Gastroesophageal sphincter (tissue), 4 donors: Measurements from ENCODE around the gene NDRG3. TPM values are rescaled to one million over a fixed set of nuclear protein-coding genes. Genes with fewer than 3 reads are reported as not detected.
A peak's percentile ranks its signal among the peaks of the same experiment; 100 is the strongest.

Source experiments
- ATAC-seq: fragments of 150-250 bp; one replicate; pipeline ENCODE4 v1.9.1; 2016; ENCODE audit warnings: mild to moderate bottlenecking, moderate library complexity
- H3K27ac ChIP-seq, 4 donors: fragments of 200-600 bp; sonication (generic) in 3 of 4; 1 replicate in 3 of 4; 2 replicates in 1 of 4; pipeline ENCODE4 v1.5.1; 2016 to 2019
- H3K27me3 ChIP-seq: fragments of 200-600 bp; sonication (generic); one replicate; pipeline ENCODE4 v1.5.1; 2019
- H3K36me3 ChIP-seq, 2 donors: fragments of 200-600 bp; sonication (generic); one replicate each; pipeline ENCODE4 v1.5.1; 2019; ENCODE audit warnings: control low read depth in 1 of 2
- H3K4me1 ChIP-seq, 3 donors: fragments of 200-600 bp; sonication (generic); 1 replicate in 2 of 3; 2 replicates in 1 of 3; pipeline ENCODE4 v1.5.1; 2016 to 2019; ENCODE audit warnings: control low read depth in 2 of 3
- H3K4me3 ChIP-seq, 2 donors: fragments of 200-600 bp; sonication (generic); one replicate each; pipeline ENCODE4 v1.5.1; 2019; ENCODE audit warnings: mild to moderate bottlenecking in 1 of 2, moderate library complexity in 1 of 2
- H3K9me3 ChIP-seq, 3 donors: fragments of 200-600 bp; sonication (generic); one replicate each; pipeline ENCODE4 v1.5.1; 2017 to 2019; ENCODE audit warnings: control low read depth in 2 of 3
- CTCF ChIP-seq, 4 experiments: fragments of 200-600 bp in 2 of 4; fragments of 450-650 bp in 2 of 4; sonication (generic) in 1 of 4; IDR thresholded peaks; one replicate each; pipeline ENCODE4 v1.5.1; 2017 to 2019; ENCODE audit warnings: antibody characterized with exemption in 4 of 4, mild to moderate bottlenecking in 2 of 4, moderate library complexity in 2 of 4
- EP300 ChIP-seq: sonication (generic); formaldehyde crosslinking; IDR thresholded peaks from one replicate; pipeline ENCODE4 v1.6.1; 2017; ENCODE audit warnings: antibody characterized with exemption, mild to moderate bottlenecking
- POLR2A ChIP-seq, 2 donors: fragments of 450-650 bp; IDR thresholded peaks; one replicate each; pipeline ENCODE4 v1.6.1; 2017; ENCODE audit warnings: antibody characterized with exemption in 2 of 2, mild to moderate bottlenecking in 2 of 2, moderate library complexity in 1 of 2
- POLR2AphosphoS5 ChIP-seq: sonication (generic); formaldehyde crosslinking; IDR thresholded peaks from one replicate; pipeline ENCODE4 v1.6.1; 2017; ENCODE audit warnings: antibody characterized with exemption
- WGBS, 2 donors: methylation state at CpG; one replicate each; pipeline ENCODE4 v1.1.5; 2018; ENCODE audit warnings: low coverage in 1 of 2; 5-methylcytosine and 5-hydroxymethylcytosine counted together
- total RNA-seq, 4 donors: library from RNA; depleted of rRNA; stranded (reverse); fragments of >200 nt; gene quantifications; one replicate each; pipeline ENCODE4 v1.1.0, GENCODE V29; 2016

The NDRG3 gene
- total RNA-seq, 4 donors from 2014 or later, result 13.3 to 37.1 (median 26.0) TPM

GRCh38 chr20:36784116-36784515 lies 38.2 kb upstream of the NDRG3 start:
- ATAC-seq, result no peak

GRCh38 chr20:36779656-36780025 lies 33.8 kb upstream of the NDRG3 start:
- no peak for TF ChIP-seq CTCF (IDR thresholded peaks at IDR 0.05)
- no peak for TF ChIP-seq POLR2AphosphoS5
- TF ChIP-seq POLR2A (IDR thresholded peaks at IDR 0.05), result no peak
- no peak for TF ChIP-seq EP300
- peaks cover 0 to 34% (median 2%) of the 10 kb centered on the region in 3 donors for H3K4me1 ChIP-seq
- H3K9me3 ChIP-seq, result no peaks in the 10 kb centered on the region
- no peak overlapping the region for H3K4me3 ChIP-seq
- H3K27ac ChIP-seq, result no peak overlapping the region
- H3K36me3 ChIP-seq, result peaks cover 0 to 33% of the 10 kb centered on the region in 2 donors
- ATAC-seq, result no peak
- H3K27me3 ChIP-seq, result no peaks in the 10 kb centered on the region
- WGBS, 2 donors, result 70 to 75% methylated on average over 5 to 6 of the region's 6 CpGs

More at GRCh38 chr20:36784116-36784515, 38.2 kb upstream of the NDRG3 start:
- 92 to 100% methylated on average over 1 to 2 of the region's 7 CpGs for WGBS, 2 donors
- H3K36me3 ChIP-seq, result peaks cover 0 to 73% of the 10 kb centered on the region in 2 donors
- H3K4me1 ChIP-seq, result peaks cover 0 to 29% (median 0%) of the 10 kb centered on the region in 3 donors
- H3K9me3 ChIP-seq, result no peaks in the 10 kb centered on the region
- H3K4me3 ChIP-seq, result no peak overlapping the region
- TF ChIP-seq POLR2A (IDR thresholded peaks at IDR 0.05) (no peak), CTCF (IDR thresholded peaks at IDR 0.05) (no peak), EP300 (no peak), POLR2AphosphoS5 (no peak)
- H3K27me3 ChIP-seq, result no peaks in the 10 kb centered on the region
- peak overlapping the region in 3 of 4 donors; percentile 67 to 75 (median 68) for H3K27ac ChIP-seq

- Histone ChIP-seq H3K9me3 (no peaks in the 10 kb centered on the region), H3K27me3 (no peaks in the 10 kb centered on the region), H3K27ac (peak overlapping the region in 1 of 4 donors; percentile 17), H3K4me1 (peaks cover 0 to 34% (median 6%) of the 10 kb centered on the region in 3 donors), H3K36me3 (peaks cover 0 to 27% of the 10 kb centered on the region in 2 donors), H3K4me3 (no peak overlapping the region)
- WGBS, 2 donors, result 60 to 90% methylated on average over 1 to 2 of the region's 3 CpGs
- no peak for TF ChIP-seq POLR2AphosphoS5
- TF ChIP-seq CTCF (IDR thresholded peaks at IDR 0.05), result no peak
- no peak for TF ChIP-seq POLR2A (IDR thresholded peaks at IDR 0.05)
- no peak for TF ChIP-seq EP300
- no peak for ATAC-seq
These were observed 33.2 kb upstream of the NDRG3 start for GRCh38 chr20:36778831-36779655.

- 17 to 25% methylated on average over 1 of the region's 3 CpGs for WGBS, 2 donors
- Histone ChIP-seq H3K9me3 (no peaks in the 10 kb centered on the region), H3K36me3 (peaks cover 0 to 14% of the 10 kb centered on the region in 2 donors), H3K4me3 (no peak overlapping the region), H3K4me1 (peaks cover 0 to 35% (median 12%) of the 10 kb centered on the region in 3 donors), H3K27ac (peak overlapping the region in 1 of 4 donors; percentile 37), H3K27me3 (no peaks in the 10 kb centered on the region)
- ATAC-seq, result no peak
- no peak for TF ChIP-seq CTCF (IDR thresholded peaks at IDR 0.05)
- TF ChIP-seq EP300, result no peak
- TF ChIP-seq POLR2A (IDR thresholded peaks at IDR 0.05), result no peak
- no peak for TF ChIP-seq POLR2AphosphoS5
These were observed 31.7 kb upstream of the NDRG3 start for GRCh38 chr20:36777576-36777975.

GRCh38 chr20:36777167-36777566 lies 31.3 kb upstream of the NDRG3 start:
- H3K27me3 ChIP-seq, result no peaks in the 10 kb centered on the region
- 20 to 38% methylated on average over 1 to 3 of the region's 3 CpGs for WGBS, 2 donors
- H3K4me1 ChIP-seq, result peaks cover 0 to 39% (median 13%) of the 10 kb centered on the region in 3 donors
- no peak overlapping the region for H3K4me3 ChIP-seq
- no peaks in the 10 kb centered on the region for H3K9me3 ChIP-seq
- peak overlapping the region in 1 of 4 donors; percentile 37 for H3K27ac ChIP-seq
- no peak for TF ChIP-seq POLR2AphosphoS5
- no peak for TF ChIP-seq EP300
- TF ChIP-seq CTCF (IDR thresholded peaks at IDR 0.05), result no peak
- no peak for TF ChIP-seq POLR2A (IDR thresholded peaks at IDR 0.05)
- H3K36me3 ChIP-seq, result peaks cover 0 to 10% of the 10 kb centered on the region in 2 donors
- ATAC-seq, result no peak
